Left forelimb (tissue), 1 donor: ENCODE results near the gene FANCC.

Experiments used
- DNase-seq: peaks from one replicate; pipeline ENCODE4 v3.0.0-alpha.2; 2018; ENCODE audit warnings: low spot score

The FANCC gene

GRCh38 chr9:95085036-95085770 lies 232.3 kb downstream of the FANCC start:
- peak; percentile 53 for DNase-seq

DNA sequence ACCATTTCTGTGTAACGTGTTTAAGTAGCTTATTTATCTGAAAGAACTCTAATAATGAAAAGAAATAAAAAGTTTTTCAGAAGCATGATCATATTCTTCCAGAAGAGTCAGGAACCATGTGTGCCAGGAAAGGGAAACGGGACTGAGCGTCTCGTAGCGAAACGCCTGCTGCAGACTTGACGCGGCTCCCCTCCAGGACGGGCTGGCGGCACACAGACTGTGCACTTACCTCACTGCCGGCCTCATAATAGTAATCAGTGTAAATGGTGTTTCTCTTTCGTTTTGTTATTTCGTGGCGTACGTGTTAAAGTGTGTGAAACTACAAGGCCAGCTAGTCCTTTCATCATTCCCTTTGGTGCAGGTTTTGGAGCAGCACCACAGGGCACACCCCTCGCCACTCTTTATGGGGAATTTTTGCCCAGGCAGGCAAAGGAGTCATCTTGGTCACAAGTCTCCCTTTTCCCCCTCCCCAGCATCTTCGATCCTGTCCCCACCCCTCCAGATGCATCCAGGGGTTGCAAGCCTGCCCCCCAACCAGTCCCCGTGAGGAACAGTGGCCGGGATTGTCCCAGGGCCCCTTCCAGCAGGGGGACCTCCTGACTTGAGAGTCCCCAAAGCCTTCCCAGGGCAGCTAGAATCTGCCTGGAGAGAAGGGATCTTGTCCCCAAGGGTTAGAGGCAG lies 233.1 kb downstream of the FANCC start:
- peak; percentile 58 for DNase-seq

DNA sequence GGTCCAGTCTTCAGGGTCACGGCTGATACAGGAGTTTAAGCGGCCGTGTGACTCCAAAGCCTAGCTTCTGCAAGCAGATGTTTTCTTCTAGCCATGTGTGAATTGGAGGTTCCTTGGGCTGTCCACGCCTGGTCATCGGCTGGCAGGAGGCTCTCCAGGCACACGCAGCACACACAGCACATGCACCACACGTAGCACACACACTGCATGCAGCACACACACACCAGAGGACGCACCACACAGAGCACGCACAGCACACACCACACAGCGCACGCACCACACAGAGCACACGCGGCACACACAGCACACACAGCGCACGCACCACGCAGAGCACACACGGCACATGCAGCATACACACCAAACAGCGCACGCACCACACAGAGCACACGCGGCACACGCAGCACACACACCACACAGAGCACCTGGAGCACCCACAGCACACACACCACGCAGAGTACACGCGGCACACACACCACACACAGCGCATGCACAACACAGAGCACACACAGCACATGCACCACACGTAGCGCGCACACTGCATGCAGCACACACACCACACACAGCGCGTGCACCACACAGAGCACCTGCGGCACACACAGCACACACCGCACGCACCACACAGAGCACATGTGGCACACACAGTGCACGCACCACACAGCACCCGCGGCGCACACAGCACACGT lies 234.3 kb downstream of the FANCC start:
- no peak for DNase-seq

DNA sequence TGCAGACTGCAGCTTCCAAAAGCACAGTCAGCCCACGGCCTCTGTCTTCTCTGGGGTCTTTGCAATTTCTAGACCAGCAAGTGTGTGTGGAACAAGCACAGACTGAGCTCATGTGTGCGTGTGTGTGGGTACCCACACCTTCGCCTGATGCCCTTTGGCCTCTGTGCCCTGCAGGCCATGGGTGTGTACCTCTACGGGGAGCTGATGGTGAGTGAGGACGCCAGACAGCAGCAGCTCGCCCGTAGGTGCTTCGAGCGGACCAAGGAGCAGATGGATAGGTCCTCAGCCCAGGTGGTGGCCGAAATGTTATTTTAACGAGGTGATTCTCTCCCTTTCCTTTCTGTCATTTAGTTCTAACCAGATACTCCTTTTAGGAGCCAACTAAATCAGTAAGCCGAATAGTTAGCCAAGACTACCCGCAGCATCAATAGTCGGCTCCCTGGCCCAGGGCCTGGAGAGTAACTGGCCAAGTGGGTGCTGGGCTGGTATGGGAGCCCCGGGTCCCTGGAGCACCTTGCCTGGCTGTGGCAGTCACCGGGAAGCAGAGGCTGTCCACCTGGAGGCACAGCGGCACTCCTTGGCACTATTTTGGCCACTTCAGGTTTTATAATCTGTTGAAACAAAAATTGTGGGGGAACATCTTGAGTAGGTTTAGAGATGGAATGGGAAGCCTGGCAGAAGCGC lies 235.0 kb downstream of the FANCC start:
- no peak for DNase-seq

DNA sequence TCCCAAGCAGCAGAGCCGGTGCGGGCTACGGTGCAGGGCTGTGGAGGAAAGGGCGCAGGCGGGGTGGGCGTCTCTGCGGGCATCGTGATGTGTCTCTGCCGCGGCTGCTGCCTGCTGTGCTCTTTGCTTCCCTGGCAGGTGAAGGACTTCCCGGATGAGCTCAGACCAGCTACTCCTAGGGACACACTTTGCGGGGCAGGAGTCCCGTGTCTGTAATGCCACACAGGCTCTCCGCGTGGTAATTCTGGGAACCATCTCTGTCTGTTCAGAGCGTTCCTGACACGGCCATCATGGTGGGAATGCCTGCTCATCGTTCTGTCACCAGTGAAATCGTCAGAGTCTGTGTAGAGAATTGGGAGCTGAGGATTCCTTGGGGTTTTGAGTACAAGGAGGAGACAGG lies 235.5 kb downstream of the FANCC start:
- DNase-seq: no peak

- DNase-seq: no peak
Measured at GRCh38 chr9:95080961-95081647, 236.4 kb downstream of the FANCC start.

DNA sequence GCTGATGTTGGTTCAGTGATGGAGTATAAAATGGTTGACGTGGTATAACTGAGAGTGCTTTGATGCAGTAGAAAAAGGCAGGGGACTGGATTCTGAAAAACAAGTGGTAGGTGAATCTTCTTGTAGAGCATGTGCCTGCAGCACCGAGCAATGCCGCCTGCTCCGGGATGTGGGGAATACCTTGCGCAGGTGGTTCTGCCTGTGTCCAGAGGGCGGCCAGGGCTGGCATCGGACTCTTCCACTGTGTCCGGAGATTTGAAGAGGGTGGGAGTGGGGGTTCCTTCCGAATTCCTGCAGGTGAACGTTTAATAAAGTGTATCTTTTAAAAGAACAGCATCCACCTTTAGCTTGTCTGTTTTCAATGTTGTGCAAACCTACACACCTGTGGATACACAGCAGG lies 238.0 kb downstream of the FANCC start:
- no peak for DNase-seq

GRCh38 chr9:95078939-95079338 lies 238.6 kb downstream of the FANCC start:
- DNase-seq: peak; percentile 61

GRCh38 chr9:95078511-95078910 lies 239.0 kb downstream of the FANCC start:
- peak; percentile 47 for DNase-seq

DNA sequence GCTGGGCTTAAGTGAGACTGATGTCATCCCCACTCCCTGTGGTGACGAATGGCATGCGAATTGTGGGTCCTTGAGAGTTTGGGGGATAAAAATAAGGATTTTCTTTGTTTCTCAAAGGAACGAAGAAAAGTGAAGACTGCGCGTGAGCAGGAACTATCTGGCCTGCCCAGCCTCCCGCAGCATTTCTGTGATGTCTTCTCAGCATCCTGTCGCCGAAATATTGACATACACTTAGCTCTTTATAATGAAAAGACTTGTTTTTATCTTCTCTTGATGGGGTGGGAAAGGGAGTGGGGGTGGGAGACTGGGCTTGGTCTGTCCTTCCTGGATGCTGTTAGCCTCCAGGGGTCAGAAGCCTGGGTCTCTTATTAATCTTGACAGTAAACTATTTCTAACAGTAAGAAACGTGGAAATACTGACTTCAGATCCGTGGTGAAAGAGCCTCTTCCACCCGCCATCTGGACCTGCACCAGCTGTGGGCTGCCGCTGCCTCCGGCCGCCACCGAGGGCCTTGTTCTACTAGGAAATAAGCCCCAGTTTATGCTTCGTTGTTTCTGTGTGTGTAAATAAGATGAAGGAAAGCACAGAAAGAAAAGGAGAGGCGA lies 239.6 kb downstream of the FANCC start:
- peak; percentile 60 for DNase-seq

GRCh38 chr9:95077053-95077765 lies 240.3 kb downstream of the FANCC start:
- no peak for DNase-seq

- no peak for DNase-seq
Measured at GRCh38 chr9:95076696-95077052, 240.8 kb downstream of the FANCC start.

DNA sequence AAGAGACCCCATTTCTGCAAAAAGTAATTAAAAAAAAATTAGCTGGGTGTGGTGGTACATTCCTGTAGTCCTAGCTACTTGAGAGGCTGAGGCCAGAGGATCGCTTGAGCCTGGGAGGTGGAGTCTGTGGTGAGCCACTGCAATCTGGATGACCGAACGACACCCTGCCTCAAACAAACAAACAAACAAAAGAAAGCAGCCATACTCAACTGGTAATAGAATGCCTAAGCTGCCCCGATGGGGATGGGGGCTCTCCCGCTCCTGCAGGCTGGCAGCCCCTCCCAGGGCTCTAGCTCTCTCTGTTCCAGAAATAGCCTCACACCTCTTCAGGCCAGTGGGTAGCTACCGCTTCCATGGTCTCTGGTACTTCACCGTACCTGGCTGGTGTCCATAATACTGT lies 241.8 kb downstream of the FANCC start:
- no peak for DNase-seq

DNA sequence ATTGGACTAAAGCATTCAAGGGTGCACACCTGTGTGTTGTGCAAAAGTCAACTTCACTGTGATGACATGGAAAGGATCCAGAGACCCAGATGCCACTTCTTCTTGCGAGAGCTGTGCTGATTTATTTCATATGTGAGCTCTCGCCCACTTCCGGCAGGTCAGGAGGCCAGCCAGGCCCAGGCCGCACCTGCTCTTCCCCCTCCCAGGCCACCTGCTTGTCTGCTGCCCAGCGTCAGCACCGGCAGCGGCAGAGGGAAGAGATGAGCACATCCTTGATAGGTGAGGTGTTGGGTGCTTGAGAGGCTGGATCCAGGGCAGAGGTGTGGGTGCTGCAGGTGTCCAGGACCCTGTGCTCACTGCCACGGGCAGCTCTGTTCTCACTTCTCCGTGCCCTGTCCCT lies 242.9 kb downstream of the FANCC start:
- no peak for DNase-seq

DNA sequence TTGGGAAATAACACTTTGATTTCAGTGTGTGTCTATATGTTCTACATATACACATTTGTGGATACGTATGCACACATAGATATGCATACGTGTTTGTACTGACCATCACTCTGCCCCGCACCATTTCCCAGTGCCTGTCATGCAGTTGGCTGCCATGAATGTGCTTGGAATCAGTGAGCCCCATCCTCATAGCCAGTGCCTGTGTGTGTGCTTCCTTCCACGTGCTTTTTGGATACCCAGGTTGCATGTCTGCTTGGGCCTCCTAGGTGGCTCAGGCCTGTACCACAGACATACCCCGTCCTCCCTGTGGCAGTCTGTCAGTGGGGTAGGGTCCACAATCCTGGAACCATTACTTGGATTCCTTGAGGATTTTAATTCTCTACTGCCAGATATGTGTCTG lies 243.6 kb downstream of the FANCC start:
- DNase-seq: no peak

GRCh38 chr9:95073042-95073607 lies 244.4 kb downstream of the FANCC start:
- no peak for DNase-seq

- DNase-seq: no peak
Measured at GRCh38 chr9:95071925-95072324, 245.6 kb downstream of the FANCC start.

DNA sequence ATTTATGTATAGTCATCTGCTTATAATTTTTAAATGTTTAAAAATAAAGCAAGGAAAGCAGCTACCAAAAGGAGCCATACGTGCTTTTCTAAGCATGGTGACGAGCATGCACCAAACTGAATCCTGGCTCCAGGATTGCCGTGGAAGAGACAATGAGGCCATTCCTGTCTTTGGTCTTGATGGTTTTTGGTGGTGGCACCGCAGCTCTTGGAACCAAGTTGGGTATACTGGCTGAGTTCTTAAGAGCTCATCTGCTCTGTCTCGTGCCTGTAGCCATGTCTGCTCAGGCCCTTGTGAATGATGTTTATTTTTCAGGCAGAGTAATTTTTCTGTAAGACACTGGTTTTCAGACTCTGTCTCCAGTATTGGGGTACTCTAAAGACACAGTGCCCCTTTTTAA lies 246.1 kb downstream of the FANCC start:
- DNase-seq: no peak

DNA sequence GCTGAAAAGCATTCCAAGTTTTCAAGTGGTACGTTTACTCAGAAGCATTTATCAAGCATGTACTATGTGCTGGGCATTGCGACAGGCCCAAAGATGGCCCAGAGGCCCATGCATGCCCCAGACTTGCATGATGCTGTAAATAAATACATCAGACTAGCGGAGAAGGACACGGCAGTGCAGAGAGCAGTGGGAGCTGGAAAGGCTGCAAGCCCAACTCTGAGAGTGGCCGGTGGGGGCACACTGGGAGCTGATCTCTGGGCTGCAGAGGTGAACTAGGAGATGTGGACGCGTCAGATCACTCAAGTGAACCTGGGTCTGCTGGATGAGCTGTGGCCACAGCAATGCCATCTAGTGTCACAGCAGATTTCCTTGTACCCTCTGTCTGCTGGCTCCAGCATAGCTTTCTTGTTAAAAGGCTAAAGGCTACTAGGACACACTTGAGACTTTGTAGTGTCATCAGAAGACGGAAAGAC lies 246.9 kb downstream of the FANCC start:
- DNase-seq: no peak

DNA sequence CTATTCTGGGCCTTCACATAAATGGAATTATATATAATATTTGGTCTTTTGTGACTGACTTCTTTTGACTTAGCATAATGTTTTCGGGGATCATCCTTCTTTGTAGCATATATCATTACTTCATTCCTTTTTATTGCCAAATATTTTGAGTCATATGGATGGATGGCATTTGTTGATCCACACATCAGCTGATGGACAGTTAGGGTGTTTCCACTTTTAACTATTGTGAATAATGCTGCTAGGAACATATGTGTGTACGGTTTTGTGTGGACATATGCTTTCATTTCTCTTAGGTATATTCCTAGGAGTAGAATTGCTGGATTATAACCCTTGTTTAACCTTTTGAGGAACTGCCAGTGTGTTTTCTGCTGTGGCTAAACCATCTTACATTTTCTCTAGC lies 249.6 kb downstream of the FANCC start:
- DNase-seq: no peak

GRCh38 chr9:95067057-95067456 lies 250.5 kb downstream of the FANCC start:
- no peak for DNase-seq
